Naive thymus-derived CD8-positive, alpha-beta T cell (primary cell): ENCODE results near the gene CTNNBIP1. TPM values are rescaled to one million over a fixed set of nuclear protein-coding genes. Genes with fewer than 3 reads are reported as not detected.
A peak's percentile ranks its signal among the peaks of the same experiment; 100 is the strongest.

Experiments
- ATAC-seq, 2 donors: fragments of 150-1000 bp; cut with Tn5 transposase in 1 of 2; sonication (Bioruptor Pico), chemical (Tn5 transposase) in 1 of 2; 1 replicate in 1 of 2; 2 replicates in 1 of 2; pipeline ENCODE4 v1.10.0; 2021; ENCODE audit warnings: mild to moderate bottlenecking in 2 of 2, moderate library complexity in 2 of 2
- POLR2A ChIA-PET: fragments of 350-600 bp; sonication (Branson Sonifier 250); formaldehyde crosslinking; loops from one replicate; lab custom pipeline; 2021; ENCODE audit warnings: antibody characterized with exemption; lab: Charles Lee
- DNase-seq, 10 donors: peaks; one replicate each; pipeline versions ENCODE4 v3.0.0 to v3.0.0-alpha.2; 2020 to 2022
- H3K27ac Mint-ChIP-seq, 10 donors: one replicate each; pipeline ENCODE4 v1.8.0; 2020 to 2022; ENCODE audit warnings: mild to moderate bottlenecking in 10 of 10, mixed read lengths in 10 of 10, moderate library complexity in 4 of 10, inconsistent platforms in 1 of 10
- H3K27me3 Mint-ChIP-seq, 5 donors: one replicate each; pipeline ENCODE4 v1.8.0; 2021 to 2022; ENCODE audit warnings: mixed read lengths in 5 of 5
- H3K36me3 Mint-ChIP-seq, 3 donors: one replicate each; pipeline ENCODE4 v1.8.0; 2020 to 2022; ENCODE audit warnings: mixed read lengths in 3 of 3, mild to moderate bottlenecking in 2 of 3, inconsistent platforms in 1 of 3
- H3K4me1 Mint-ChIP-seq, 4 donors: one replicate each; pipeline ENCODE4 v1.8.0; 2021 to 2022; ENCODE audit warnings: mixed read lengths in 4 of 4
- H3K4me3 Mint-ChIP-seq, 10 donors: one replicate each; pipeline ENCODE4 v1.8.0; 2020 to 2022; ENCODE audit warnings: mild to moderate bottlenecking in 10 of 10, mixed read lengths in 10 of 10, moderate library complexity in 6 of 10, inconsistent platforms in 1 of 10
- H3K9me3 Mint-ChIP-seq, 9 donors: one replicate each; pipeline ENCODE4 v1.8.0; 2020 to 2022; ENCODE audit warnings: mixed read lengths in 9 of 9, mild to moderate bottlenecking in 3 of 9, inconsistent platforms in 1 of 9, moderate library complexity in 1 of 9
- polyA plus RNA-seq, 3 donors: library from polyadenylated mRNA; unstranded; fragments of 300-500 nt; fragmentation: Illumina TruSeq; gene quantifications; one replicate each; pipeline ENCODE4 v1.2.3, GENCODE V29; 2021
- total RNA-seq, 8 experiments: library from RNA in 2 of 8; stranded (reverse) in 2 of 8; gene quantifications; one replicate each; pipeline ENCODE4 v1.2.3 and lab custom pipeline; 2021 to 2026

The CTNNBIP1 gene
- total and polyA plus RNA-seq, 5 experiments from 2014 or later: 7.0 to 17.1 (median 8.9) TPM

DNA sequence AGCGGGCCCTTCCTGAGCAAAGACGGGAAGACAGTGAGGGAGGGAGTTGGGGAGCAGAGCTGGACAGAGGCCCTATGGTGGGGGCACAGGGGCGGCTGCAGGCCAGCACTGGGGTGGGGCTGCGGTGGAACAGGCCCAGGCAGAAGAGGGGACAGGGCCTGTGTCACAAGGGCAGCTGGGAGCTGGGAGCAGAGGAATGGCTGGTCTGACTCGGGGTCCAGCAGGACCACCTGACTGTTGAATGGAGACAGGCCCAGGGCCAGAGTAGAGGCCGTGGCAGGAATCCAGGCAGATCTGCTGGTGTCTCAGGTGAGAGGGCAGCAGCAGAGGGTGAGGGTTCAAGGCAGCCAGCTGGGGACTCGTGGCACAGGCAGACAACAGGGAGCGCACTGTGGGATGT, 25.3 kb downstream of the CTNNBIP1 start:
- ATAC-seq (no peak), DNase-seq (no peak)
- peak overlapping the region in 3 of 10 donors; percentile 60 to 83 (median 63) for H3K27ac Mint-ChIP-seq
- no peaks in the 10 kb centered on the region for H3K9me3 Mint-ChIP-seq
- H3K36me3 Mint-ChIP-seq: no peaks in the 10 kb centered on the region
- peaks cover 22 to 28% (median 25%) of the 10 kb centered on the region in 4 donors for H3K4me1 Mint-ChIP-seq
- no peaks in the 10 kb centered on the region for H3K27me3 Mint-ChIP-seq
- peak overlapping the region in 1 of 10 donors; percentile 45 for H3K4me3 Mint-ChIP-seq
- POLR2A ChIA-PET: interaction anchor here (0.7 kb wide), 1 partner anchor 107 kb away, joined by 3 read pairs; no protein-coding TSS in a partner anchor

DNA sequence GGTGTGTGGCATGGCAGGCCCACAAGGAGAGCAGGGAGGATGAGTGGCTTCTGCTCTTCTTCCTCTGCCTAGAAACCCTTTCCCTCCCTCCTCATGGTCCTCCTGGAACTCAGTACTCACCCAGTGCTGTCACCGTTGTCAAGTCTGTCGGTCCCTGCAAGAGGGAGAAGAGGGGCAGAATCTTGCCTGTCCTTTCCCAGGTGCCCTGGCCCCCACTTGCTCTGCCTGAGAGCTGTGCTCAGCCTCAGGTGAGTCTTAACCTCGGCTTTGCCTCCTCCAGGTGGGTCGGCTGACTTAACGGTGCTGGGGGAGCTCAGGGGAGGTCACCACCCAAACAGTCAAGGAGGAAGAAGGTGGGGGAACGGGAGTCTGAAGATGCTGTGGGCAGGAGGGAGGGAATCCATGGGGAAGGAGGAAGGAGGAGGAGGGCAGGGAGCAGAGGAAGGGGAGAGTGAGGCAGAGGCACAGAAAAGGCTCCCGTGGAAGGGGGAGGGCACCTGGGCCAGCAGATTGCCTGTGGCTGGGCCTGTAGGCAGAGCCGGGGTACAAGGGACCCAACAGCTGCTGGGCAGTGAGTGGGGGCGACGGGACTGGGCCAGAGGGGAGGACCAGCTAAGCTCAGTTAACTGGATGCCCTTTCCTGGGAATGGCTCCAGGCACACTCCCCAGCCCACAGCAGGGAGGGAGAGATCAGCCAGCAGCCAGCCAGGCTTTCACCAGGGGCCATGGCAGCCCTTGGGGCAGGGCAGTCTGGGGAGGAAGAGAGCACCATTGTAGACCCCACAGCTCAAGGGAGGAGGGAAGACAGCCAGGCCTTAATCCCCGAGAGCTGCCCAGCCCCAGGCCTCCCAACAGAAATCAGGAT, 26.3 kb downstream of the CTNNBIP1 start:
- H3K4me3 Mint-ChIP-seq: peak overlapping the region in 1 of 10 donors; percentile 45
- POLR2A ChIA-PET: no interaction called here

DNA sequence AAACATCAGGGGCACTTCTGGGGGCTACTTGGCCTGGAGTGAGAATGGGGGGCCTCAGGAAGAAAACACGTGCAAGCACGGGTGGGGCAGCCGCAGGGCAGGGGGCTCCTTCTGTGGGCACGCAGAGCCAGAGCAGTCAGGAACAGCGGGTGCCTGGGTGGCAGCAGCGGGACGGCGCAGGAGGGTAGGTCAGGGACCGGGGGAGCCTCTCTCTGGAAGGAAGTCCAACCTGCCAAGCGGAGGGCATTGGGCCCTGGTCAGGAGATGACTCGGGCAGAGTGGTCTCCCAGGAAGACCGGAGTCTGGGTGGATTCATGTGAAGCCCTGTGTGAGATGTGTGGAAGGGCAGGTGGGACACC, 27.1 kb downstream of the CTNNBIP1 start:
- H3K36me3 Mint-ChIP-seq: no peaks in the 10 kb centered on the region
- H3K9me3 Mint-ChIP-seq: no peaks in the 10 kb centered on the region
- DNase-seq (no peak), ATAC-seq (no peak)
- H3K27ac Mint-ChIP-seq: peak overlapping the region in 9 of 10 donors; percentile 62 to 95 (median 88)
- no peaks in the 10 kb centered on the region for H3K27me3 Mint-ChIP-seq
- peak overlapping the region in 1 of 10 donors; percentile 15 for H3K4me3 Mint-ChIP-seq
- H3K4me1 Mint-ChIP-seq: peaks cover 19 to 28% (median 22%) of the 10 kb centered on the region in 4 donors
- POLR2A ChIA-PET: no interaction called here

More for the DNA sequence above, 26.3 kb downstream of the CTNNBIP1 start:
- peak overlapping the region in 6 of 10 donors; percentile 46 to 95 (median 75) for H3K27ac Mint-ChIP-seq
- no peaks in the 10 kb centered on the region for H3K27me3 Mint-ChIP-seq
- ATAC-seq: no peak
- no peaks in the 10 kb centered on the region for H3K9me3 Mint-ChIP-seq
- DNase-seq: no peak
- H3K4me1 Mint-ChIP-seq: peaks cover 19 to 28% (median 22%) of the 10 kb centered on the region in 4 donors
- no peaks in the 10 kb centered on the region for H3K36me3 Mint-ChIP-seq

DNA sequence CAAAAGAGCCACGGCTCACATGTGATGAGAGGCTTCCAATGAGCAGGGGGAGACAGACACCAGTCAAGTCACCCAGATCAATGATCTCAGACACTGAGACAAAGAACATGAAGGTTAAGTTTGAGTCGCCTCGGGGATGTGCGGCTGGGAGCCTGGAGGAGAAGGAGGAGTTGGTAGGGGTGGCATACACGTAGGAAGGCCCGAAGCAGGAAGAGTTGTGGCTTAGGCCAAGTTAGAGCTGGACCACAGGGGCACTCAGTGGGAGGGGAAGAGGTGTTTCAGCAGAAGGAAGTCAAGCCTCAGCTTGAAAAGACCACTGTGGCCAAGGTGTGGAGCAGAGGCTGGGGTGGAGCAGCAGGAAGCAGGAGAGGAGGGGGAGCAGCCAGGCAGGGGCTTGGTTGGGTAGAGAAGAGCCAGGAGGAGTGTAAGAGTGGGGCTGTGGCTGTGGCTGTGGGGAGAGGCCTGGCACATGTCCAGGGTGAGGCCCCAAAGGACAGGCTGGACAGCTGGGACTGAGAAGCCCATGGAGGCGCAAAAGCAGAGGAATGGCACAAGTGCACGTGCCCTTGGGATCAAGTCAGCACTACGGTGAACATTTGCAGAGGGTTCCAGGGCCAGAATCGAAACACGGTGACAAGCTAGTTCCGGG, 27.6 kb downstream of the CTNNBIP1 start:
- Mint-ChIP-seq H3K4me1 (peaks cover 19 to 28% (median 22%) of the 10 kb centered on the region in 4 donors), H3K9me3 (no peaks in the 10 kb centered on the region), H3K4me3 (peak overlapping the region in 8 of 10 donors; percentile 1 to 58 (median 38)), H3K27me3 (no peaks in the 10 kb centered on the region), H3K27ac (peak overlapping the region; percentile 62 to 95 (median 88)), H3K36me3 (no peaks in the 10 kb centered on the region)
- DNase-seq (peak in 3 of 10 donors; percentile 14 to 39 (median 25)), ATAC-seq (peak; percentile 59 to 83)
- POLR2A ChIA-PET: no interaction called here

DNA sequence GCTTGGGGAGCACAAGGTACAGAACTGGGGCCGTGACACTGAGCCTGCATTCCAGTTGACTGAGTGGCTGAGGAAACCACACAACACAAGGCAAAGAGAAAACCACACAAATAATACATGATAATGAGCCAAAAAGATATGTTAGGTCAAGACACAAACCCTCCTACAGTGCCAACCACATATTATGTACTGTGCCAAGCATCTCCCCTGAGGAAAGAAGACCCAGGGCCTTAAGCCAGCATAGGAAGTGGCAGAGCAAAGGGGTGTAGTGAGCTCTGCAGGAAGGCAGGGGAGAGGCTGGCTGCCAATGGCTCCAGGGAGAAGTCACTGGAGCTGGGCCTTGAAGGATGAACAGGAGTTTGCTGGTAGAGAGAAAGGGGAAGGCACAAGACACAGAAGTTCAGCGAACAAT, 28.2 kb downstream of the CTNNBIP1 start:
- H3K9me3 Mint-ChIP-seq: no peaks in the 10 kb centered on the region
- ATAC-seq (peak; percentile 42 to 47), DNase-seq (no peak)
- H3K4me3 Mint-ChIP-seq: peak overlapping the region in 7 of 10 donors; percentile 13 to 58 (median 49)
- H3K4me1 Mint-ChIP-seq: peaks cover 19 to 28% (median 22%) of the 10 kb centered on the region in 4 donors
- H3K27ac Mint-ChIP-seq: peak overlapping the region; percentile 62 to 95 (median 88)
- H3K27me3 Mint-ChIP-seq: no peaks in the 10 kb centered on the region
- no peaks in the 10 kb centered on the region for H3K36me3 Mint-ChIP-seq
- POLR2A ChIA-PET: interaction anchor here (0.6 kb wide), 2 partner anchors 9 to 29 kb away, joined by 3 to 7 read pairs; no protein-coding TSS in a partner anchor

DNA sequence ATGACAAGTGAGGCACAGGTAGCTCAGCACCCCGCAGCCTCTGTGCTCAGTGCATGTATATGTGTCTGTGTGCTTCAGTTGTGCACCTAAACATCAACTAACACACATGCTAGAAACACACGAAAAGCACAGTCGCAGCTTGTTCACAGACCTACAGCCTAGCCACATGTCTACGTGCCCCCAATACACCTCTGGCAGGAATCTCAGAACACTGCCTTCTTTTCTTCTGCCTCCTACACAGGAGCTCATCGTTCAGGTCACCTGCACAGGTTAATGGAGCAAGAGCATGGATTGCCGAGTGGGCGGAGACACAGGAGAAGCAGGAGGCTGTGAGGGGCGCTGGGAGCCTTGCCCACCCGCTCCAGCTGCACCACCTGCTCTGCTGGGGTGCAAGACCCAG, 31.7 kb downstream of the CTNNBIP1 start:
- POLR2A ChIA-PET: no interaction called here
- no peak for ATAC-seq
- H3K9me3 Mint-ChIP-seq: no peaks in the 10 kb centered on the region
- no peaks in the 10 kb centered on the region for H3K27me3 Mint-ChIP-seq
- peaks cover 20 to 27% (median 24%) of the 10 kb centered on the region in 4 donors for H3K4me1 Mint-ChIP-seq
- no peak overlapping the region for H3K4me3 Mint-ChIP-seq
- DNase-seq: no peak
- no peaks in the 10 kb centered on the region for H3K36me3 Mint-ChIP-seq
- no peak overlapping the region for H3K27ac Mint-ChIP-seq

DNA sequence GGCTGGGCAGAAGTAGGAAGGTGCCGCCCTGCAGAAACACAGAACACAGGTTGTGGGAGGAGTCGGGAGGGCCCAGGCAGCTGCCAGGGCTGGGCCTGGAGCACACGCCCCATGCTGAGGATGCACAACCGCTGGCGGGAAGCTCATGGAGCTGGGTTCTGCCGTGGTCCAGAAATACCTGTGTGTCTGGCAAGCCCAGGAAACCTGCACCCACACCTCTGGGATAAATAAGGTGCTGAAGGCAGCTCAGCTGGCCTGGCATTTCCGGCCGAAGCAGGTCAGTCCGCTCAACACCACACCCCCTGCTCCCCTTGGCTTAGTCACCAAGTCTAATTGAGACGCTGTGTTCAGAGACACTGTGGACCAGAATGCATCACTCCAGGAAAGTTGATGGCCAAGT, 32.1 kb downstream of the CTNNBIP1 start:
- no peaks in the 10 kb centered on the region for H3K9me3 Mint-ChIP-seq
- DNase-seq (no peak), ATAC-seq (no peak)
- no peaks in the 10 kb centered on the region for H3K27me3 Mint-ChIP-seq
- peaks cover 19 to 26% (median 20%) of the 10 kb centered on the region in 4 donors for H3K4me1 Mint-ChIP-seq
- H3K36me3 Mint-ChIP-seq: no peaks in the 10 kb centered on the region
- no peak overlapping the region for H3K27ac Mint-ChIP-seq
- H3K4me3 Mint-ChIP-seq: no peak overlapping the region
- POLR2A ChIA-PET: no interaction called here

DNA sequence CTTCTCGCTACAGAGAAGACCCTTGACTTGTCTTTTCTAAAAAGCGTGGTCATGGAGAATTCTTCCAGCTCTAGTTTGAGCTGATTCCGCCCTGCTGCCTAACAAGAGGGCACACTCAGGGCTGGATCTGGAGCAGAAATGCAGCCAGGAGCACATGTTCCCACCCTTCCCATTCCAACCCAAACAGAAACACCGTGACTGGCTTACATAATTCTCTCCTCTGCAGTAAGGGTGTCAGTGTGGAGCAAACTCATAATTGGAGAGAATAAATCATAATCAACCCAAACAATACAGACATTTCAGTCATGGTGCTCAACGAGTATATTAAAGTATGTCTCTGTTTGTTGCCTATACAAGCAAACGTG, 34.5 kb downstream of the CTNNBIP1 start:
- Mint-ChIP-seq H3K36me3 (no peaks in the 10 kb centered on the region), H3K27ac (peak overlapping the region in 1 of 10 donors; percentile 46), H3K9me3 (no peaks in the 10 kb centered on the region)

DNA sequence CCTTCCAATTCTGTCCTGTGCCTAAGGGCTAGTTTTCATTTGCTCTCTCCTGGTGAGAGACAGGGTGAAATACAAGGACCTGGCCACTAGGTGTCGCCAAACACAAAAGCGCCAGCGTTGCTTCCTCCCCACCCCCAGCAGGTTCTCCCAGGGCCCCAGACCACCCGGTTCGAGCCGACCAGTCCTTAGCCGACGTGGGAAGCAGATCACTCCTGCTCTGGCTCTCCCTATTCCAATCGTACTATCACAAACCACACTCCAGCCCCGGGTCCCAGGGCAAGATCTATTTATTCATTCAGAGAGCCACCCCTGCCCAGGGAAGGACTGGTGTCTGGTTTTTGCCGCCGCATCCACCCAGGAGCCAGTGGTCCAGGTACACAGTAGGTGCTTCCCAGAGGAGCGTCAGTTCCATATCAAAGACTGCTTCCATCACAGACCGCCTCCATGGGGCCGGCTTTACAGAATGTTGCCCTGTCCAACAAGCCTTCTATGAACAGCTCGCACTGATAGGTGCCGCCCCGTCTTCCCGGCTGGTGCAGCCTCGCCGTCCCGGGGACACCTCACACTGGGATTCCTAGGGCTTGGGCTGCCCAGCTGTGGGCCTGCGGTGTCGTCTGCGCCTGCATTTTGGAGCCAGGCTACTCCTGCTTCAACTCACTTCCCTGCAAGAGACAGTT, 35.0 kb downstream of the CTNNBIP1 start:
- ATAC-seq: peak; percentile 88 to 99
- DNase-seq: peak; percentile 54 to 86 (median 68)
- Mint-ChIP-seq H3K9me3 (no peaks in the 10 kb centered on the region), H3K4me1 (peaks cover 4 to 10% (median 5%) of the 10 kb centered on the region in 4 donors), H3K27ac (peak overlapping the region in 5 of 10 donors; percentile 16 to 84 (median 45)), H3K4me3 (peak overlapping the region in 2 of 10 donors; percentile 26 to 67), H3K27me3 (no peaks in the 10 kb centered on the region), H3K36me3 (no peaks in the 10 kb centered on the region)
- POLR2A ChIA-PET: interaction anchor here (0.5 to 1.2 kb wide), 2 partner anchors 88 to 159 kb away, joined by 3 to 5 read pairs; no protein-coding TSS in a partner anchor

More for the DNA sequence above, 34.5 kb downstream of the CTNNBIP1 start:
- ATAC-seq (no peak), DNase-seq (no peak)
- Mint-ChIP-seq H3K4me3 (no peak overlapping the region), H3K27me3 (no peaks in the 10 kb centered on the region), H3K4me1 (peaks cover 4 to 10% (median 5%) of the 10 kb centered on the region in 4 donors)
- POLR2A ChIA-PET: interaction anchor here (0.5 kb wide), 1 partner anchor 89 kb away, joined by 5 read pairs; no protein-coding TSS in a partner anchor

DNA sequence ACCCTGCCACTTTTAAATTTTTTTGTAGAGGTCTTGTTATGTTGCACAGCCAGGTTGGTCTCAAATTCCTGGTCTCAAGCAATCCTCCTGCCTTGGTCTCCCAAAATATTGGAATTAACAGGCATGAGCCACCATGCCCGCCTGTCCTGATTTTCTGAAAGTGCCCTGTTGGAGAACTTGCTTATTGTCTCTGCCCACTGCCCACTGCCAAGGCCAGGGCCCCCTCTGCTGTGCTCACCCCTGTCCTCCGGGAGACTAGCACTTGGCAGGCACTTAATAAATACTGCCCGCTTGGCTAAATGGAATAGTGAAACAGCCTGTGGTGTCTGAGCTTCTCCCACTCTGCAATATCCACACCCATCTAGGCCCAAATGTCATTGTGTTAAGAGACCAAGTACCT, 35.7 kb downstream of the CTNNBIP1 start:
- Mint-ChIP-seq H3K27me3 (no peaks in the 10 kb centered on the region), H3K36me3 (no peaks in the 10 kb centered on the region), H3K9me3 (no peaks in the 10 kb centered on the region), H3K4me1 (peaks cover 4 to 10% (median 5%) of the 10 kb centered on the region in 4 donors), H3K4me3 (no peak overlapping the region), H3K27ac (peak overlapping the region in 1 of 10 donors; percentile 84)
- POLR2A ChIA-PET: interaction anchor here (1.2 kb wide), 1 partner anchor 158 kb away, joined by 3 read pairs; no protein-coding TSS in a partner anchor
- ATAC-seq (peak in 1 of 2 donors; percentile 11), DNase-seq (no peak)

DNA sequence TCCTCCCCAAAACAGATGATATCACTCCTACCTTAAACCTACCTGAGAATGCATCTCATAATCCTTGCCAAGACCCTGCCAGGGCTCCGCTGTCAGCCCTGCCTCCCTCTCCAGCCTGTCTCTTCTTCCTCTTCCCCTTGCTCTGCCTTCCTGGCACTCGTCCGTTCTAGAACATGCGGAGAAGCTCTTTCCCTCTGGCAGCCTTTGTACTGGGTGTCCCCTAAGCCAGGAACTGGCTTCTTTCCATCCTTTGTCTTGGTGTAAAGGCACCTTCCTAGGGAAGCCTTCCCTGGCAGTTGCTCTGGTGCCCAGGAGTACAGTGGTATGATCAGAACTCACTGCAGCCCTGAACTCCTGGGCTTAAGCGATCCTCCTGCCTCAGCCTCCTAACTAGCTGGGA, 36.1 kb downstream of the CTNNBIP1 start:
- Mint-ChIP-seq H3K4me1 (peaks cover 4 to 10% (median 5%) of the 10 kb centered on the region in 4 donors), H3K27ac (peak overlapping the region in 2 of 10 donors; percentile 74 to 84), H3K9me3 (no peaks in the 10 kb centered on the region), H3K4me3 (no peak overlapping the region), H3K36me3 (no peaks in the 10 kb centered on the region), H3K27me3 (no peaks in the 10 kb centered on the region)
- ATAC-seq (no peak), DNase-seq (no peak)
- POLR2A ChIA-PET: interaction anchor here (1.2 kb wide), 1 partner anchor 158 kb away, joined by 3 read pairs; no protein-coding TSS in a partner anchor

DNA sequence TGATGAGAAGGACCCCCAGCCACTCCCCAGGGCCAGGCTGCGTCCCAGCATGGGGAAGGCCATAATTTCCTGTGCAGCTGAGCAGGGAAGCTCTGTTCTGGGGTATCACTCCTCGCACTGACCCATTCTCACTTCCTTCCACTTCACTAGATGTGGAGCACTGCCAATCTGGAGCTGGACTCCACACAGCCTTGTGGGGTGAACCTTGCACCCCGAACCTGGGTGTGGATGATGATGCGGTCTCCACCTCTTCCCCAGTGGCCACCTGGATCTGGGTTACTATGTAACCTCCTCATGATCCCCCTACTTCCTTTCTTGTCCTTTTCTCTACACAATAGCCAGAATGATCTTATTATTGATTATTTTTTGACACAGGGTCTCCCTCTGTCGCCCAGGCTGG, 36.7 kb downstream of the CTNNBIP1 start:
- ATAC-seq: no peak
- Mint-ChIP-seq H3K27me3 (no peaks in the 10 kb centered on the region), H3K4me3 (no peak overlapping the region), H3K4me1 (peaks cover 4 to 10% (median 5%) of the 10 kb centered on the region in 4 donors), H3K9me3 (no peaks in the 10 kb centered on the region), H3K36me3 (no peaks in the 10 kb centered on the region), H3K27ac (peak overlapping the region in 1 of 10 donors; percentile 73)
- DNase-seq: no peak
- POLR2A ChIA-PET: no interaction called here
